Mesodermal cell (in vitro differentiated cells): ENCODE results near the gene PTGIS.

Source experiments
- H3K27ac ChIP-seq: 2 replicates; pipeline ENCODE4 v1.7.0; 2013; ENCODE audit warnings: mild to moderate bottlenecking, low read depth, low read length, moderate library complexity; ENCODE audit not compliant: severe bottlenecking
- H3K36me3 ChIP-seq: 2 replicates; pipeline ENCODE4 v1.7.1; 2013; ENCODE audit warnings: mild to moderate bottlenecking, low read length, moderate library complexity; ENCODE audit not compliant: control insufficient read depth, insufficient read depth
- H3K4me1 ChIP-seq: one replicate; pipeline ENCODE4 v1.7.1; 2013; ENCODE audit warnings: mild to moderate bottlenecking, low read length; ENCODE audit not compliant: insufficient read depth, control insufficient read depth, poor library complexity, severe bottlenecking
- H3K4me3 ChIP-seq: 2 replicates; pipeline ENCODE4 v1.7.0; 2013; ENCODE audit warnings: low read length, control low read depth, mild to moderate bottlenecking; ENCODE audit not compliant: insufficient read depth, poor library complexity, severe bottlenecking; ENCODE audit errors: extremely low read depth
- H3K9me3 ChIP-seq: 2 replicates; pipeline ENCODE4 v1.7.1; 2013; ENCODE audit warnings: mild to moderate bottlenecking, low read length, moderate library complexity; ENCODE audit not compliant: control insufficient read depth
- WGBS, 2 experiments: methylation state at CpG; one replicate each; pipeline ENCODE4 v1.1.5; 2013; ENCODE audit warnings: missing lambda C conversion rate in 2 of 2; ENCODE audit not compliant: insufficient coverage in 2 of 2; 5-methylcytosine and 5-hydroxymethylcytosine counted together

The PTGIS gene

GRCh38 chr20:49510562-49511122 is 57.3 kb downstream of the PTGIS start:
- H3K36me3 ChIP-seq, result no peaks in the 10 kb centered on the region
- no peak overlapping the region for H3K4me3 ChIP-seq
- no peaks in the 10 kb centered on the region for H3K9me3 ChIP-seq
- H3K4me1 ChIP-seq, result peaks cover 9% of the 10 kb centered on the region
- H3K27ac ChIP-seq, result no peak overlapping the region
- 82 to 92% methylated on average over 9 of the region's 12 CpGs for WGBS, 2 experiments

GRCh38 chr20:49508435-49509199 is 59.3 kb downstream of the PTGIS start:
- H3K9me3 ChIP-seq, result no peaks in the 10 kb centered on the region
- no peak overlapping the region for H3K4me3 ChIP-seq
- H3K4me1 ChIP-seq, result peaks cover 14% of the 10 kb centered on the region
- no peak overlapping the region for H3K27ac ChIP-seq
- H3K36me3 ChIP-seq, result no peaks in the 10 kb centered on the region
- 68 to 81% methylated on average over 7 to 11 of the region's 14 CpGs for WGBS, 2 experiments

DNA sequence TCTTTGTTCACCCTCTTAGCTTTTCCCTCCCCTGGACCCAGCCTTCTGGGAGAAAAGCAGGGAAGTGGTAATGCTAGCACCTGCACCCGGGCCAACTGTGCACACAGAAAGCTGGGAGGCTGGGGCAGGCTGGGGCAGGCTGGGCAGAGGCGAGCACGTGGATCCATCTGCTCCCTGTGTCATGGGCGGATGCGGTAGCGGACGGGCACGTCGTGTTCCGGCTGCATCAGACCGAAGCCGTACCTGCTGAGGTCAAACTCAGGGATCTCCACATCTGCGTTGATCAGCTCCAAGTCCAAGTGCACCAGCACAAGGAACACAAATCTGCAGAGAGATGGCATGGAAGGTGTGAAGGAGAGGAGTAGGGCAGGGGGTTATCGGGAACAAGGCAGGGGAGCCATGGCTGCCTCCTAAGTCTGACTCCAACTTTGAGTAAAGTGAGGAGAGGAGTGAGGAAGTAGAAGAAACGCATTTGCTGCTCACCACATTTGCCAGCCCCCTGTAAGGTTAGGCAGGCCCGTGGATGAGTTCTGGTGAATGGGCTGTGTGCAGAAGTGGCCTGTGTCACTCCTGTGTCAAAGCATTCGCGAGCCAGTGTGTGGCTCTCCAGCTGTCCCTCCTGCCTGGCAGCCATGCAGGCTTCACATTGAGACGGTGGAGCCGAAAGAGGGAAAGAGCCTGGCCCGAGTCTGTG is 60.0 kb downstream of the PTGIS start:
- no peaks in the 10 kb centered on the region for H3K9me3 ChIP-seq
- H3K27ac ChIP-seq, result no peak overlapping the region
- H3K4me3 ChIP-seq, result no peak overlapping the region
- no peaks in the 10 kb centered on the region for H3K36me3 ChIP-seq
- H3K4me1 ChIP-seq, result peaks cover 14% of the 10 kb centered on the region
- 89 to 92% methylated on average over 19 to 21 of the region's 21 CpGs for WGBS, 2 experiments

GRCh38 chr20:49505518-49505917 is 62.4 kb downstream of the PTGIS start:
- Histone ChIP-seq H3K27ac (no peak overlapping the region), H3K4me1 (peaks cover 7% of the 10 kb centered on the region), H3K36me3 (no peaks in the 10 kb centered on the region), H3K9me3 (no peaks in the 10 kb centered on the region), H3K4me3 (no peak overlapping the region)
- WGBS, 2 experiments, result 24 to 29% methylated on average over 6 of the region's 9 CpGs

GRCh38 chr20:49503176-49503575 is 64.8 kb downstream of the PTGIS start:
- H3K9me3 ChIP-seq, result no peaks in the 10 kb centered on the region
- no peak overlapping the region for H3K27ac ChIP-seq
- peaks cover 5% of the 10 kb centered on the region for H3K4me1 ChIP-seq
- WGBS, 2 experiments, result 54 to 75% methylated on average over 5 to 6 of the region's 6 CpGs
- no peak overlapping the region for H3K4me3 ChIP-seq
- H3K36me3 ChIP-seq, result no peaks in the 10 kb centered on the region

DNA sequence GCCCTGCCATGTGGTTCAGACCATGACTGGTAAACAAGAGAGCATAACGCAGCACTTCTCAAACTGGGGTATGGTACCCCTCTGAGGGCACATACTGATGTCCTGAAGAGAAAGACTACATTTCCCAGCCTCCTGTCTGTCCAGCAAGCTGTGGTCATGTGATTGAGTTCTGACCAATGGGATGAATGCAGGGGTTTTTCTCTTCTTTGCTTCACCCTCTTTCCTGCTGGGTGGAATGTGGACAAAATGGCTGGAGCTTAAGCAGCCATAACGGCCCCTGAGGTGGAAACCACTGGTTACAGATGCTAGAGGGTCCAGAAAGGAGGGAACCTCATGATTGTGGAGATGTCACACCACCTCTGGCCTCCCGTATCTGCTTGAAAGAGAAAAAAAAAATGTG is 66.0 kb downstream of the PTGIS start:
- Histone ChIP-seq H3K27ac (no peak overlapping the region), H3K4me1 (peaks cover 5% of the 10 kb centered on the region), H3K9me3 (no peaks in the 10 kb centered on the region), H3K36me3 (no peaks in the 10 kb centered on the region), H3K4me3 (no peak overlapping the region)
- WGBS, 2 experiments, result 83 to 85% methylated on average over 3 of the region's 3 CpGs

DNA sequence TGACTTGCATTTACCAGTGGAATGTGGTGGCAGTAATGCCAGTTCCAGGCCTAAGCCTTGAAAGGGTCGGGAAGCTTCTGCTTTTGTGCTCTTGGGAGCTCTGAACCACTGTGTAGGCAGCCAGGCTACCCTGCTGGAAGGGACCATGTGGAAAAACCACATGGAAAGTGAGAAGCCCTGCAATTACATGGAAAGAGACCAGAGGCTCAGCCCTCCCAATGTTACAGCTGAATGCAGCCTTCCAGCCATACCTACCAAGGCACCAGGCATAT is 70.6 kb downstream of the PTGIS start:
- Histone ChIP-seq H3K4me1 (no peaks in the 10 kb centered on the region), H3K9me3 (no peaks in the 10 kb centered on the region), H3K36me3 (no peaks in the 10 kb centered on the region), H3K4me3 (no peak overlapping the region), H3K27ac (no peak overlapping the region)
- WGBS, 2 experiments, result 43 to 67% methylated on average over 1 of the region's 1 CpG

- Histone ChIP-seq H3K9me3 (no peaks in the 10 kb centered on the region), H3K36me3 (no peaks in the 10 kb centered on the region), H3K27ac (no peak overlapping the region), H3K4me3 (no peak overlapping the region), H3K4me1 (no peaks in the 10 kb centered on the region)
- 80 to 91% methylated on average over 4 to 5 of the region's 5 CpGs for WGBS, 2 experiments
These were observed 71.2 kb downstream of the PTGIS start for GRCh38 chr20:49496553-49497397.

- Histone ChIP-seq H3K36me3 (no peaks in the 10 kb centered on the region), H3K9me3 (no peaks in the 10 kb centered on the region), H3K4me1 (no peaks in the 10 kb centered on the region), H3K27ac (no peak overlapping the region), H3K4me3 (no peak overlapping the region)
- WGBS, 2 experiments, result 73 to 89% methylated on average over 4 of the region's 4 CpGs
These were observed 71.9 kb downstream of the PTGIS start for GRCh38 chr20:49496043-49496442.

GRCh38 chr20:49490689-49491088 is 77.2 kb downstream of the PTGIS start:
- H3K4me3 ChIP-seq, result no peak overlapping the region
- no peaks in the 10 kb centered on the region for H3K36me3 ChIP-seq
- no peak overlapping the region for H3K27ac ChIP-seq
- no peaks in the 10 kb centered on the region for H3K9me3 ChIP-seq
- no peaks in the 10 kb centered on the region for H3K4me1 ChIP-seq
- 100% methylated on average over 1 of the region's 1 CpG for WGBS, 2 experiments
